GM12875 (cell line): ENCODE measurements around the gene H19.

ENCODE experiments used
- H3K4me3 ChIP-seq: one replicate; pipeline ENCODE4 v1.5.1; 2011; ENCODE audit warnings: low read depth, low read length, control low read depth
- TF ChIP-seq, protein P1 (sequence below): IDR thresholded peaks from 2 replicates; pipeline ENCODE4 v1.5.1; 2011; ENCODE audit warnings: low read depth, mild to moderate bottlenecking, control low read depth, inconsistent platforms, low read length, moderate library complexity, borderline replicate concordance; ENCODE audit not compliant: insufficient read depth

H19 gene

DNA sequence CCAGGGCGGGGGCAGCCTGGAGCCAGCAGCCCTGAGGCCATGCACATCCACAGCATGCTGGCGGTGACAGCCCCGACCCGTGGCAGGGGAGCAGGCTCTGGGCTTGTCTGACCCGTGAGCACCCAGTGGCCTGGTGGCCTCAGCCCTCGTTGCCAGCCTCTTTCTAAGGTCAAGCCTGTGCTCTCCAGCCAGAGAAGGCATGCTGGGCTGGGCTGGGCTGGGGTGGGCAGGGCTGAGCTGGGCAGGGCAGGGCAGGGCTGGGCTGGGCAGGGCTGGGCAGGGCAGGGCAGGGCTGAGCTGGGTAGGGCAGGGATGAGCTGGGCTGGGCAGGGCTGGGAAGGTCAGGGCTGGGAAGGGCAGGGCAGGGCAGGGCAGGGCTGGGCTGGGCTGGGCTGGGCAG is 10.6 kb downstream of the H19 start:
- TF ChIP-seq, protein P1, sequence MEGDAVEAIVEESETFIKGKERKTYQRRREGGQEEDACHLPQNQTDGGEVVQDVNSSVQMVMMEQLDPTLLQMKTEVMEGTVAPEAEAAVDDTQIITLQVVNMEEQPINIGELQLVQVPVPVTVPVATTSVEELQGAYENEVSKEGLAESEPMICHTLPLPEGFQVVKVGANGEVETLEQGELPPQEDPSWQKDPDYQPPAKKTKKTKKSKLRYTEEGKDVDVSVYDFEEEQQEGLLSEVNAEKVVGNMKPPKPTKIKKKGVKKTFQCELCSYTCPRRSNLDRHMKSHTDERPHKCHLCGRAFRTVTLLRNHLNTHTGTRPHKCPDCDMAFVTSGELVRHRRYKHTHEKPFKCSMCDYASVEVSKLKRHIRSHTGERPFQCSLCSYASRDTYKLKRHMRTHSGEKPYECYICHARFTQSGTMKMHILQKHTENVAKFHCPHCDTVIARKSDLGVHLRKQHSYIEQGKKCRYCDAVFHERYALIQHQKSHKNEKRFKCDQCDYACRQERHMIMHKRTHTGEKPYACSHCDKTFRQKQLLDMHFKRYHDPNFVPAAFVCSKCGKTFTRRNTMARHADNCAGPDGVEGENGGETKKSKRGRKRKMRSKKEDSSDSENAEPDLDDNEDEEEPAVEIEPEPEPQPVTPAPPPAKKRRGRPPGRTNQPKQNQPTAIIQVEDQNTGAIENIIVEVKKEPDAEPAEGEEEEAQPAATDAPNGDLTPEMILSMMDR = no peak
- H3K4me3 ChIP-seq = no peak overlapping the region

DNA sequence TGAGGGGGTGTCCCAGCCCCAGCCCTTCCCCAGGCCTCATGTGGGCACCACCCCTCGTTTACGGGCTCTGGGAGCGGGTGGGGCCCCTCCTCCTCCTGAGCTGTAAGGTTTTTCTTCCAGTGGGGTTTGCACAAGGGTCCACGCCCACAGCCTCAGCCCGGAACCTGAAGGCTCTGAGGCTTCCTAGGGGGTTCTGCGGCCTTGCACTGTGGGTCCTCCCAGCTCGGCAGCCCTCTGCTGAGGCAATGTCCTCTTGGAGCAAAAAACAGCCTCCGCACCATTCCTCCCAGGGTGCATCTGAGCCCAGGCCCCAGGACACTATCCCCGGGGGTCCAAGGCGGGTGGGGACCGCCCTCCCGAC is 14.1 kb downstream of the H19 start:
- TF ChIP-seq, protein P1 = no peak
- H3K4me3 ChIP-seq = no peak overlapping the region

DNA sequence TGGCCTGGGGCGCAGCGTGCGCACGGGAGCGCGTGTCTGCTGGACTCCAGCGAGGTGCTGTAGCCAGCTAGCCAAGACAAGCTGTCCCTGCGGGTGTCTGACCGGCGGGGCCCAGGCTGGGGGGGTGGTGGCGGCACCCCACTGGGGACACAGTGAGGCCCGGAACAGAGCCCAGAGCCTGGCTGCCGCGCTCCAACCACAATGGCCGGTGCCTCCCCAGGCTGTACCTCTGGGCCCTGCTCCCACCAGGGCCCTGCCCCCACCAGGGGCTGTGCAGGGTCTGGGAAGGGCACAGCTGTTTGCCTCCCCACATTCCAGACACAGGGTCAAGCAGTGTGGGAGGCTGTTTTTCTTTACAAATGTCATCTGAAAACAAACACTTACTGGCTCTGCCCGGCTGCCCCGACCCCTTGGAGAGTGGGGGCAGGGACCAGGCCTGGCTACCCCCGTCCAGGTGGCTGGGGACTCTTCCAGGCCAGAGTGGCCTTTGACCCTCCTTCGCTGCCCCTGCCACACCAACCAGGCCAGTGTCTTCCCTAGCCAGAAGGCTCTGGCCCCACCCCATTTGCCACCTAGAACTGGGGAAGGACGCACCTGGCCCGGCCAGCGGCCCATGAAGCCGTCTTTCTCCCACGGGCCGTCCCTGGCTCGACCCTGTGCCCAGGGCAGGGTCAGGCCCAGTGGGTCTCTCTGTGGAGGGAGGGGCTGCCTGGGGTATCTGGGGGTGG is 14.6 kb downstream of the H19 start:
- TF ChIP-seq, protein P1 = no peak
- H3K4me3 ChIP-seq = no peak overlapping the region

DNA sequence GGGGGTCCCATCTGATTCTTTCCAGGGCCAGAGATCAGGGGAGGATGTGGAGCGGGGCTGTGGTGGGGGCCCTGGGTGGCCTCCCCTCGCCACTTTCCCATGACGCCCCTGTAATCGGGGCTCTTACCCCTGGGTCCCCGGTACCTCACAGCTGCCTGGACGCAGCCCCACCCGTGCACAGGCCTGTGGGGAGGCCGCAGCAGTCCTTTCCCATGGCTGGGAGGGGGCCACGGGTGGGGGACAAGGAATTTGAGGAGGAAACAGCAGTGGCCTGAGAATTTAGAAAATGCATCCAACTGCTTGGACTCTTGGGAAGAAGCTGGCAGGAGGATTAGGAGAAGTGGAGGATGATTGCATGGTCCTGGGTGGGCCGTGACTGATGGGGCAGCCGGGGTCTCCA is 18.0 kb downstream of the H19 start:
- H3K4me3 ChIP-seq = no peak overlapping the region
- TF ChIP-seq, protein P1 = no peak

DNA sequence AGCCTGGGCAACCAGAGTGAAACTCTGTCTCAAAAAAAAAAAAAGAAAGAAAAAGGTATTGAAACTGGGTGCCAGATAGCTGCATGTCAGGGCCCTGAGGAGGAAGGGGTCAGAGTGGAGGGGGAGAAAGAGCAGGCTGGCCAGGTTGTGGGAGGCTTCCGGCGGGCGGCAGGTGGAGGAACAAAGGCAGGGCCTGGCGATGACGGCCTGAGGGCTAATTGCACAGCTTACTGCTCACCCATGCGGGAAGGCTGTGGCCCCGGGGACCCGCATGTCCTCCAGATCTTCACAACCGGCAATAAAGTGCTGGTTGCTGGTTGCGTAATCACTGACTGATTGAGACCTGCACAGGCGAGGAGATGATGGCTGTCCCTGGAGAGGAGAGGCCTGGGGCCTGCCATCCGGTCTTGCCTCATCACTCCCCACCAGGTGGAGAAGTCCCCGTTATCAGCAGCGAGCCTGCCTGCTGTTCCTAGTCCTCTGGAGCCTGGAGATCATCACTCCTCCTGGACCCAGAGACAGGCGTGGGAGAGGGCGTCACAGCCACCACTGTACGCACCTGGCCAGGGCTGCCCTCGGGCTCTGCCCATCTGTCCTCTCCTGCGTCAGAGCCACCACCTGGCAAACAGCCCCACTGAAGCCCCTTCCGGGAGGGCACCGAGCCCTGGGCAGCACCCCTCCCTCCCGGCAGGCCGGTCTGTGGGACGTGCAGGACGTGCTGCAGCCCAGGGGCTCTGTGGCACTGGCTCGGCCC is 18.7 kb downstream of the H19 start:
- TF ChIP-seq, protein P1 = no peak
- no peak overlapping the region for H3K4me3 ChIP-seq

DNA sequence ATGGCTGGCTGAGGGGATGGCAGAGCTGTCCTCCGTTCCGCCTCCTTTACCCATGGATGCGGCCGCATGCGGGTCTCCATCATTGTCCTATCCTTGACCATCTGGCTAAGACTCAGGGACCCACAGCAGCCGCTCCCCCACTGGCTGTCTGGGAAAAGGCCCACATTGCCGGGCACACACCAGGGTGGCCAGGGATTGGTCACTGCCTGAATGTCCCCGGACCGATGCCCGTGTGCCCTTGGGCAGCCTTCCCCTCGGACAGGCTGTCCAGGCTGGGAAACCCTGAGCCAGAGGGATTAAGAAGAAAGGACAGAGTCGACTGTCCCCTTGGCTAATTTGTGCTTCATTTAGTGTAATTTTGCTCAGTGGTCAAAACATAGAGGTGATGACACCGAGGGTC is 22.5 kb downstream of the H19 start:
- TF ChIP-seq, protein P1 = no peak
- H3K4me3 ChIP-seq = no peak overlapping the region

DNA sequence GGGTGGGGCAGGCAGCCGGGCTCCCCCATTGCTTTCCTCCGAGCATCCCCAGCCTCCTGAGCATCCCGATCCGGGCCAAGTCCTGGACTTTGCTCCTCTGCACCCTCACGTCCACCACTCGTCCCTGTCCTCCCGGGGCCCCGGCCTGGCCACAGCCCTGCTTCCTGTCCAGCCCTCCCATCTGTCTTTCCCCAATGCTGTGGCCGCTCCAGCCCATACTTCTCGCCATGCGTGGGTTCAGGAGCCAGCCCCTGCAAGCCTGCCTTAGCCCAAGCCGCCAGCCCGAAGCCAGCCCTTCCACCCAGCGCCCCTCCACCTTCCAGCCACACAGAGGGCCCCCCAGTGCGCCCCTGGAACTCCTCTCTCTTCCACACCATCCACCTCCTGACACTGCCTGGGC is 26.7 kb downstream of the H19 start:
- TF ChIP-seq, protein P1 = no peak
- no peak overlapping the region for H3K4me3 ChIP-seq
